Gastrocnemius medialis (tissue), 4 donors: Measurements from ENCODE around the gene AQP12A.

Experiments used
- CTCF ChIP-seq, 5 experiments: fragments of 450-650 bp in 3 of 5; fragments of 200-600 bp in 2 of 5; sonication (generic) in 2 of 5; IDR thresholded peaks in 4 of 5; conservative IDR thresholded peaks in 1 of 5; 1 replicate in 4 of 5; 2 replicates in 1 of 5; pipeline ENCODE4 v1.5.1; 2016 to 2019; ENCODE audit warnings: antibody characterized with exemption in 5 of 5, mild to moderate bottlenecking in 3 of 5, moderate library complexity in 3 of 5
- POLR2A ChIP-seq, 2 donors: fragments of 450-650 bp; IDR thresholded peaks; one replicate each; pipeline ENCODE4 v1.6.1; 2017; ENCODE audit warnings: antibody characterized with exemption in 2 of 2, mild to moderate bottlenecking in 2 of 2, moderate library complexity in 2 of 2

- TF ChIP-seq POLR2A (IDR thresholded peaks at IDR 0.05), result no peak
- no peak for TF ChIP-seq CTCF (IDR thresholded peaks at IDR 0.05 in 4 of 5, conservative IDR thresholded peaks at IDR 0.05 in 1 of 5)
Observed at GRCh38 chr2:240644859-240645301, 46.8 kb upstream of the AQP12A start.
